RWPE2 (cell line): Measurements from ENCODE around the gene ANKS1B.
A peak's percentile ranks its signal among the peaks of the same experiment; 100 is the strongest.

Source experiments
- ATAC-seq: fragments of 200-7000 bp; cut with Tn5 transposase; 3 replicates; pipeline ENCODE4 v1.9.1; 2021; ENCODE audit warnings: low read depth
- DNase-seq: peaks from one replicate; pipeline ENCODE4 v3.0.0-alpha.2; 2020; ENCODE audit warnings: low spot score
- H3K27ac ChIP-seq: fragments of 450-650 bp; 2 replicates; pipeline ENCODE4 v1.5.1; 2017; ENCODE audit warnings: mild to moderate bottlenecking; ENCODE audit not compliant: poor library complexity, severe bottlenecking
- H3K27me3 ChIP-seq: fragments of 250-450 bp; sonication (Bioruptor Pico); 2 replicates; pipeline ENCODE4 v1.5.1; 2021; ENCODE audit warnings: mild to moderate bottlenecking, moderate library complexity; ENCODE audit not compliant: insufficient read depth, poor library complexity, severe bottlenecking
- H3K36me3 ChIP-seq: fragments of 250-450 bp; sonication (Bioruptor Pico); 2 replicates; pipeline ENCODE4 v1.5.1; 2020; ENCODE audit warnings: low read depth, mild to moderate bottlenecking, moderate library complexity
- H3K4me1 ChIP-seq: fragments of 250-450 bp; sonication (Bioruptor Pico); 2 replicates; pipeline ENCODE4 v1.5.1; 2021; ENCODE audit warnings: mild to moderate bottlenecking, moderate library complexity; ENCODE audit not compliant: insufficient read depth, poor library complexity, severe bottlenecking
- H3K4me3 ChIP-seq: fragments of 250-450 bp; sonication (Bioruptor Pico); 2 replicates; pipeline ENCODE4 v1.5.1; 2021; ENCODE audit warnings: mild to moderate bottlenecking, moderate library complexity; ENCODE audit not compliant: severe bottlenecking
- H3K9me3 ChIP-seq: fragments of 250-450 bp; sonication (Bioruptor Pico); 2 replicates; pipeline ENCODE4 v1.5.1; 2021; ENCODE audit warnings: mild to moderate bottlenecking, moderate library complexity; ENCODE audit not compliant: severe bottlenecking
- TF ChIP-seq, protein P1 (sequence below): fragments of 450-650 bp; IDR thresholded peaks from one replicate; pipeline ENCODE4 v1.5.1; 2017; ENCODE audit warnings: mild to moderate bottlenecking, moderate library complexity; ENCODE audit not compliant: poor library complexity, severe bottlenecking

Gene ANKS1B

DNA sequence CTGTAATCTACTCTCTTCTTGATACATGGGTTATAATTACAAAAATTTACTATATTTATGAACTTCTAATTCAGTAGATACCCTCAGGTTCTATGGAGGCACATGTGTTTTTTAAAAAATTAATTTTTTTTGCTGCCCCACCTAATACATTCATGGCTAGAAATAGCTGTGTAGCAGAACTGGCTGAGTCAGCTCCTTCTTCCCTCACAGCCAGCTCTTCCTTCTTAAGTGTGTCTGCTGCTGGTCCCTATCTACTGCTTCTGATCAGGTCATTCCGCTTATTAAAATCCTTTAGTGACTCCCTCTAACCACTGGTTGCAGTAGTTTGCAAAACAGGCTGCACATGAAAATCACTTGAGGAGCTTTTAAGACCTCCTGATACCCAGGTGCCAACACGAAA is 939.6 kb downstream of the ANKS1B start:
- Histone ChIP-seq H3K27me3 (no peaks in the 10 kb centered on the region), H3K4me1 (no peaks in the 10 kb centered on the region), H3K27ac (no peak overlapping the region), H3K4me3 (no peak overlapping the region), H3K9me3 (no peaks in the 10 kb centered on the region), H3K36me3 (no peaks in the 10 kb centered on the region)
- ATAC-seq (no peak), DNase-seq (no peak)
- TF ChIP-seq, protein P1, sequence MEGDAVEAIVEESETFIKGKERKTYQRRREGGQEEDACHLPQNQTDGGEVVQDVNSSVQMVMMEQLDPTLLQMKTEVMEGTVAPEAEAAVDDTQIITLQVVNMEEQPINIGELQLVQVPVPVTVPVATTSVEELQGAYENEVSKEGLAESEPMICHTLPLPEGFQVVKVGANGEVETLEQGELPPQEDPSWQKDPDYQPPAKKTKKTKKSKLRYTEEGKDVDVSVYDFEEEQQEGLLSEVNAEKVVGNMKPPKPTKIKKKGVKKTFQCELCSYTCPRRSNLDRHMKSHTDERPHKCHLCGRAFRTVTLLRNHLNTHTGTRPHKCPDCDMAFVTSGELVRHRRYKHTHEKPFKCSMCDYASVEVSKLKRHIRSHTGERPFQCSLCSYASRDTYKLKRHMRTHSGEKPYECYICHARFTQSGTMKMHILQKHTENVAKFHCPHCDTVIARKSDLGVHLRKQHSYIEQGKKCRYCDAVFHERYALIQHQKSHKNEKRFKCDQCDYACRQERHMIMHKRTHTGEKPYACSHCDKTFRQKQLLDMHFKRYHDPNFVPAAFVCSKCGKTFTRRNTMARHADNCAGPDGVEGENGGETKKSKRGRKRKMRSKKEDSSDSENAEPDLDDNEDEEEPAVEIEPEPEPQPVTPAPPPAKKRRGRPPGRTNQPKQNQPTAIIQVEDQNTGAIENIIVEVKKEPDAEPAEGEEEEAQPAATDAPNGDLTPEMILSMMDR = no peak

DNA sequence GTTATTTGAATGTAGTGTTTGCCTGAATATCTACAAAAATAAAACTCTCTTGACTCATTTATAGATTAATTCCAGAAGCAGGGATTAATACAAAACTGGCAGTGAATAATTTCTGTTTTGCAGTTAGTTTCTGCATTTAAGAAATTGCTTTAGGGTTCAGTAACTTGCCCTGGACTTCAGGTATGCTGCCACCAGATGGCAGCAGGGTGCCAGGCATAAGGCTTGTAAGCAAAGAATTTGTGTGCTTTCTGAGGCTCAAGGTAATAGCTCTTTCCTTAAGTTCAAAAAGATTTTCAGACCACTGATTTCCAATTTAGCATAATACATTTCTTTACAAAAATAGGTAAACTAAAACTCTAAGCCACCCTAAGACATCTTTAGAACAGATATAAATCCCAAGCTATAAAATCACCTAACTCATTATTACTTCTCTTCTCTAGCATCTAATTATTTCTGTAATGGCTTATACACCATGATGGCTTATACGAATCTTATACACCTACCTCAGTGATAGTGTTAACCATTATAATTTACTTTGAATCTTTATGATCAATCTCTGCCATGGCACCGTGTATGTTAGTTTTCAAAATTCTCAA is 941.3 kb downstream of the ANKS1B start:
- TF ChIP-seq, protein P1 = peak; percentile 88
- DNase-seq (no peak), ATAC-seq (0 out of 3 replicates have a peak, but pooled peaks have one; percentile 29)
- H3K4me3 ChIP-seq = no peak overlapping the region
- no peaks in the 10 kb centered on the region for H3K9me3 ChIP-seq
- no peaks in the 10 kb centered on the region for H3K4me1 ChIP-seq
- H3K27me3 ChIP-seq = no peaks in the 10 kb centered on the region
- no peak overlapping the region for H3K27ac ChIP-seq
- no peaks in the 10 kb centered on the region for H3K36me3 ChIP-seq

DNA sequence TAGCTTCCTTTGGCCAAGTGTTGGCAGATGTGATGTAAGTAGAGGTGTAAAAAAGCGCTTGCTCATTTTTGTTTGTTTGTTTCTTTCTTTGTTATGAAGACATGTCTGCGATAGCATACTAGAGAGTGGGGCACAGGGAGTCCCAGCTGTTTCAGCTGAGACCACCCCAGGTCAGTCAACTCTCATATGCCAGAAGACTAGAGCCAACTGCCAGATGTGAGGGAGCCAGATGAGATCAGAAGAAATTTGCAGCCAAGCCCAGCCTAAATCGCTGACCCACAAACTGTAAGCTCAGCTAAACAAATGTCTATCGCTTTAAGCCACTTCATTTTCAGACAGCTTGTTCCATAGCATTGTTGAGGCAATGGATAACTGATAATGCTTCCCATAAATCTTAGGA is 942.5 kb downstream of the ANKS1B start:
- no peak for DNase-seq
- Histone ChIP-seq H3K27me3 (no peaks in the 10 kb centered on the region), H3K4me1 (no peaks in the 10 kb centered on the region), H3K4me3 (no peak overlapping the region), H3K9me3 (no peaks in the 10 kb centered on the region), H3K36me3 (no peaks in the 10 kb centered on the region), H3K27ac (no peak overlapping the region)
- ATAC-seq = no peak
- TF ChIP-seq, protein P1 = no peak

DNA sequence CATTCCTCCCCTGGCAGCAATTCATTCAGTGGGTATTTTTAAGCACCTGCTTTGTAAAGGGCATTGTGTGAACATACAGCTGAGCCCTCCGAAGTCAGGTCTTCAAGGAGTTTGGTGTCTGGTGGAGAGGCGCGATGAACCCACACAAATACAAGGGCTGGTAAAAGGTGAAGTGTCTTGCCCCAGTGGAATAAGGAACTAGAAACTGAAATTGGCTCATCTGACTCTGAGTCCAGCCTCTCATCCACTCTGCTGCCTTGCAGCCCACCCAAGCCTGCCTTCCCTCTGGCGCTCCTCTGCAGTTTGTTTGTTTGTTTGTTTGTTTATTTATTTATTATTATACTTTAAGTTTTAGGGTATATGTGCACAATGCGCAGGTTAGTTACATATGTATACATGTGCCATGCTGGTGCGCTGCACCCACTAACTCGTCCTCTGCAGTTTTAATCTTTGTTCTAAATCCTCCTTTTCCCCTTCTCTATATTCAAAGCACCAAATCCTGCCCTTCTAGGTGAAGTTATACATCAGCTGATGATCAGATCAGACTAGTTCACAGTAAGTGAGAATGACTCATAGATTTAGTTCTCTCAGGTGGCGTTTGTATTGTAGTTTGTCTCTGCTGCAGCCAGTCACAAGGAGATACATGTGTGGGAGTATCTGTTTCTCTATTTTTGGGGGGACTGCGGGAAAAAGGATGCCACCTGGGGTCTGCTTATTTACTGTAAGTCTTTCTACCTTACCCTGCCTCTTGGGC is 945.2 kb downstream of the ANKS1B start:
- no peaks in the 10 kb centered on the region for H3K9me3 ChIP-seq
- no peak overlapping the region for H3K4me3 ChIP-seq
- no peak for ATAC-seq
- H3K27me3 ChIP-seq = no peaks in the 10 kb centered on the region
- DNase-seq = no peak
- H3K4me1 ChIP-seq = no peaks in the 10 kb centered on the region
- no peak overlapping the region for H3K27ac ChIP-seq
- TF ChIP-seq, protein P1 = no peak
- H3K36me3 ChIP-seq = no peaks in the 10 kb centered on the region

DNA sequence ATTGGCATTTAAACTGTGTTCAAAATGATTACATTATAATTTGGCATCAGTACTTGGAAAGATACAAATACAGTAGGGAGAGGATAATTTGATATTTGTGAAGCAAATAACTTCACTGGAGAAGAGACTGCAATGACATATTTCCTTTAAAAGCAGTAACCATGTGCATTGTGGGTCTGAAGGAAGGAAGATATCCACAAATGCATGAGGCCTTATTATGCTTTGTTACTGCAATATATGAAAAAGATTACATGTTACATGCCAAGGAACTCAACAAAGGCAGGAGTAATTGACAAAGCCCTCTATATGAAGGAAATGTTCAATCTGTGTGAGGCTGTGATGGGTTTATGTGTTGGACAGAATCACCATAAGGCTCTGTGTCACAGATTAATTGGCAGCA is 948.2 kb downstream of the ANKS1B start:
- no peaks in the 10 kb centered on the region for H3K9me3 ChIP-seq
- no peak overlapping the region for H3K27ac ChIP-seq
- TF ChIP-seq, protein P1 = no peak
- DNase-seq (no peak), ATAC-seq (no peak)
- no peaks in the 10 kb centered on the region for H3K4me1 ChIP-seq
- H3K4me3 ChIP-seq = no peak overlapping the region
- no peaks in the 10 kb centered on the region for H3K27me3 ChIP-seq
- no peaks in the 10 kb centered on the region for H3K36me3 ChIP-seq
